Right hindlimb (tissue), 1 donor: ENCODE data around the gene BGN.

ENCODE experiments used
- DNase-seq: peaks from one replicate; pipeline ENCODE4 v3.0.0-alpha.2; 2018

BGN gene

GRCh38 chrX:153507484-153508178 lies 12.9 kb downstream of the BGN start:
- DNase-seq = peak; percentile 85

GRCh38 chrX:153509592-153509991 lies 14.8 kb downstream of the BGN start:
- DNase-seq = no peak

GRCh38 chrX:153510383-153510782 lies 15.6 kb downstream of the BGN start:
- DNase-seq = no peak

- DNase-seq = no peak
Observed at GRCh38 chrX:153511784-153512500, 17.2 kb downstream of the BGN start.

- no peak for DNase-seq
Observed at GRCh38 chrX:153512501-153512893, 17.7 kb downstream of the BGN start.

GRCh38 chrX:153513265-153513664 lies 18.5 kb downstream of the BGN start:
- DNase-seq = no peak

GRCh38 chrX:153514259-153514658 lies 19.5 kb downstream of the BGN start:
- no peak for DNase-seq

DNA sequence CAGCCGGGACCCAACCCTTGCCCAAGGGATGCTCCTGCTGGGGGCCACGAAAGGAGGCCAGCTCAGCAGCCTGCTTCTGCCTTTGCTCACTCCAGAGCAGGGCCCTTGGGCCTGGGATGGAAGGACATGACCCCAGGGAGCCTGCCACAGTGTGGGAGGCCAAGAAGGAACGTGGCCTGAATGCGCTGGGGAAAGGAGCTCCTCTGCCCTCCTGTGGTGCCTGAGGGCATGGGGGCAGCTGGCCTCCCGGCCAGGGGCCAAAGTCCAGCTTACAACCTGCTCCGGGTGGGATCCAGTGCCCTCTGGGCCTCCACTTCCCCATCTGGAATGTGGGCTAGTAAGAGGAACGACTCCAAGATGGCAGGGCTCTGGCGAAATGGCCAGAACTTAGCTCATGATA lies 20.7 kb downstream of the BGN start:
- DNase-seq = no peak

- no peak for DNase-seq
Observed at GRCh38 chrX:153516073-153516472, 21.3 kb downstream of the BGN start.

- DNase-seq = no peak
Observed at GRCh38 chrX:153517423-153517822, 22.6 kb downstream of the BGN start, which contains the start of gene ATP2B3. Gene ATP2B3, plus strand, starts transcription at chrX:153517642. Its CDS starts 18,606 bp downstream, at chrX:153536248.

GRCh38 chrX:153517946-153518834 lies 23.4 kb downstream of the BGN start:
- no peak for DNase-seq

- DNase-seq = no peak
Observed at GRCh38 chrX:153519569-153520286, 24.9 kb downstream of the BGN start.

GRCh38 chrX:153520287-153520917 lies 25.6 kb downstream of the BGN start:
- DNase-seq = no peak

GRCh38 chrX:153521034-153521433 lies 26.3 kb downstream of the BGN start:
- DNase-seq = peak; percentile 62

DNA sequence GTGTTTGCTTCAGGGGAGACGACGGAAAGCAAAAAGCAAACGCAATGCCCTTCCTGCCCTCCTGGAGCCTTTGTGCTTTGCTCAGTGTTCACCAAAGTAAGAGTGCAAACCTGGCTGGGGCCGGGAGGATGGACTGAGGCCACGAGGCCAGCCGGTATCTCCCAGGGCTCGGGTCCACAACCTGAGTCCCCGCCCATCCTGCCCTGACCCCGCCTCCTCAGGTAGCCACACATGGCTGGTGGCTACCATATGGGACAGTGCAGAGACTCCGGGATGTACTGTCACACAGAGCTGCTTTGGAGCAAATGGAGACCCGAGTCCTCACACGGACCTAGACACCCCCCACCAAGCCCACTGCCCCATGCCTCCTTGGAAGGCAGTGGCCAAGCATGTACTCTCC lies 27.5 kb downstream of the BGN start:
- DNase-seq = no peak

- DNase-seq = no peak
Observed at GRCh38 chrX:153523269-153523668, 28.5 kb downstream of the BGN start.

- DNase-seq = no peak
Observed at GRCh38 chrX:153524234-153524633, 29.5 kb downstream of the BGN start.

GRCh38 chrX:153525451-153525850 lies 30.7 kb downstream of the BGN start:
- DNase-seq = no peak

GRCh38 chrX:153526042-153526441 lies 31.3 kb downstream of the BGN start:
- DNase-seq = no peak

DNA sequence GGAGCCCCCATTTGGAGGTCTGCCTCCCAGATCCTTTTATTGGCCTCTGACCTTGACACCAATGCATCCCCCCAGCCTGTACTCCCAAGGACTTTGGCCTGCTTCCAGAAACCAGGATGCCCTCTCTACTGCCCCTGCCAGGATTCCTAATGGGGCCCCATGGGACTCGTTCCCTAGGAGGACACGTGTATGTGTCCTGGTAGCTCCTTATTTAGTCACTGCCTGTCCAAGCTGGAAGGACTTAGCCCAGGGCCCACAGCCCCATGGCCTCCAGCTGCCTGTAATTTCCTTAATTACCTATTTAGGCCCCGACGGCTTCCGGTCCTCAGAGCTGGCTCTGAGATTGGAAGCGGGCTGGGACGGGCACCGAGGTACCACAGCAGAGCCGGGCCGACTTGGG lies 32.0 kb downstream of the BGN start:
- DNase-seq = no peak

DNA sequence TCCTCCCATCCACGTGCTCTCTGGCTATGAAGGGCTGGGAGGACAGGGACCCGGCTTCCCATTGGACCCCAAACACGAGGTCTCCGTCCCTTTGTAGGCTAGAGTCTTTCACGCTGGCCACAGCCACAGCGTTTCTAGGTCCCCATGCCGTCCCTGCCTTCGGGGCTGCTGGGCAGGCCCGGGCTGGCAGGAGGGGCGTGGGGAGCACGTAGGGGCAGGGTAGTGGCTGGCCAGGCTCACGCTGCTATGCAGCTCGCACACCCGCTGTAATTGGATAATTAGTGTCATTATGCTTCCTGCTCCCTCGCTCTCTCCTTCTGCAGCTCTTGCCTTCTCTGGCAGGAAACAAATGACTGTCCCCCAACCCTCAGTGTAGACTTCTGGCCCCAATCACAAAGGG lies 32.4 kb downstream of the BGN start:
- DNase-seq = no peak

- DNase-seq = no peak
Observed at GRCh38 chrX:153530411-153531129, 35.8 kb downstream of the BGN start.
